PC-9 (cell line): Measurements from ENCODE around the gene TLR3.

Experiments used
- EZH2 ChIP-seq: fragments of 200-600 bp; sonication (generic); IDR thresholded peaks from 2 replicates; pipeline ENCODE4 v1.8.0; 2017; ENCODE audit warnings: antibody characterized with exemption, low read depth
- TF ChIP-seq, protein P1 (sequence below): fragments of 200-600 bp; sonication (generic); conservative IDR thresholded peaks from 2 replicates; pipeline ENCODE4 v1.6.1; 2017; ENCODE audit warnings: mixed run types, antibody characterized with exemption, mild to moderate bottlenecking, moderate library complexity

GRCh38 chr4:186128842-186129241 is 59.9 kb downstream of the TLR3 start:
- TF ChIP-seq, protein P1, sequence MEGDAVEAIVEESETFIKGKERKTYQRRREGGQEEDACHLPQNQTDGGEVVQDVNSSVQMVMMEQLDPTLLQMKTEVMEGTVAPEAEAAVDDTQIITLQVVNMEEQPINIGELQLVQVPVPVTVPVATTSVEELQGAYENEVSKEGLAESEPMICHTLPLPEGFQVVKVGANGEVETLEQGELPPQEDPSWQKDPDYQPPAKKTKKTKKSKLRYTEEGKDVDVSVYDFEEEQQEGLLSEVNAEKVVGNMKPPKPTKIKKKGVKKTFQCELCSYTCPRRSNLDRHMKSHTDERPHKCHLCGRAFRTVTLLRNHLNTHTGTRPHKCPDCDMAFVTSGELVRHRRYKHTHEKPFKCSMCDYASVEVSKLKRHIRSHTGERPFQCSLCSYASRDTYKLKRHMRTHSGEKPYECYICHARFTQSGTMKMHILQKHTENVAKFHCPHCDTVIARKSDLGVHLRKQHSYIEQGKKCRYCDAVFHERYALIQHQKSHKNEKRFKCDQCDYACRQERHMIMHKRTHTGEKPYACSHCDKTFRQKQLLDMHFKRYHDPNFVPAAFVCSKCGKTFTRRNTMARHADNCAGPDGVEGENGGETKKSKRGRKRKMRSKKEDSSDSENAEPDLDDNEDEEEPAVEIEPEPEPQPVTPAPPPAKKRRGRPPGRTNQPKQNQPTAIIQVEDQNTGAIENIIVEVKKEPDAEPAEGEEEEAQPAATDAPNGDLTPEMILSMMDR, result no peak
- TF ChIP-seq EZH2, result no peak
